Measurements from ENCODE around the gene DTL.

- TF ChIP-seq EZH2 (IDR thresholded peaks at IDR 0.05; ENCODE audit: low read depth), result no peak
- TF ChIP-seq, protein P1, sequence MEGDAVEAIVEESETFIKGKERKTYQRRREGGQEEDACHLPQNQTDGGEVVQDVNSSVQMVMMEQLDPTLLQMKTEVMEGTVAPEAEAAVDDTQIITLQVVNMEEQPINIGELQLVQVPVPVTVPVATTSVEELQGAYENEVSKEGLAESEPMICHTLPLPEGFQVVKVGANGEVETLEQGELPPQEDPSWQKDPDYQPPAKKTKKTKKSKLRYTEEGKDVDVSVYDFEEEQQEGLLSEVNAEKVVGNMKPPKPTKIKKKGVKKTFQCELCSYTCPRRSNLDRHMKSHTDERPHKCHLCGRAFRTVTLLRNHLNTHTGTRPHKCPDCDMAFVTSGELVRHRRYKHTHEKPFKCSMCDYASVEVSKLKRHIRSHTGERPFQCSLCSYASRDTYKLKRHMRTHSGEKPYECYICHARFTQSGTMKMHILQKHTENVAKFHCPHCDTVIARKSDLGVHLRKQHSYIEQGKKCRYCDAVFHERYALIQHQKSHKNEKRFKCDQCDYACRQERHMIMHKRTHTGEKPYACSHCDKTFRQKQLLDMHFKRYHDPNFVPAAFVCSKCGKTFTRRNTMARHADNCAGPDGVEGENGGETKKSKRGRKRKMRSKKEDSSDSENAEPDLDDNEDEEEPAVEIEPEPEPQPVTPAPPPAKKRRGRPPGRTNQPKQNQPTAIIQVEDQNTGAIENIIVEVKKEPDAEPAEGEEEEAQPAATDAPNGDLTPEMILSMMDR (conservative IDR thresholded peaks at IDR 0.05), result no peak
These were observed 99.6 kb downstream of the DTL start for GRCh38 chr1:212135166-212135565.
